D721Med (cell line): Measurements from ENCODE around the gene DEFB116.
"Not testable (repeated sequence)": the region's sequence is repeated elsewhere in the genome, so short reads cannot be mapped to it uniquely, and the experiment has no call there.

ENCODE experiments used
- DNase-seq: peaks from one replicate; pipeline ENCODE4 v3.0.0; 2011; ENCODE audit warnings: low spot score; ENCODE audit not compliant: insufficient read length
- FAIRE-seq: peaks from 2 replicates; lab custom pipeline; 2011; peaks lifted over from hg19 to GRCh38; lab: Jason Lieb, UNC
- TF ChIP-seq, protein P1 (sequence below): IDR thresholded peaks from 2 replicates; pipeline ENCODE4 v1.5.1; 2012; ENCODE audit warnings: mild to moderate bottlenecking, control low read depth; ENCODE audit not compliant: insufficient read depth; ENCODE audit errors: missing control alignments

The DEFB116 gene, protein sequence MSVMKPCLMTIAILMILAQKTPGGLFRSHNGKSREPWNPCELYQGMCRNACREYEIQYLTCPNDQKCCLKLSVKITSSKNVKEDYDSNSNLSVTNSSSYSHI

DNA sequence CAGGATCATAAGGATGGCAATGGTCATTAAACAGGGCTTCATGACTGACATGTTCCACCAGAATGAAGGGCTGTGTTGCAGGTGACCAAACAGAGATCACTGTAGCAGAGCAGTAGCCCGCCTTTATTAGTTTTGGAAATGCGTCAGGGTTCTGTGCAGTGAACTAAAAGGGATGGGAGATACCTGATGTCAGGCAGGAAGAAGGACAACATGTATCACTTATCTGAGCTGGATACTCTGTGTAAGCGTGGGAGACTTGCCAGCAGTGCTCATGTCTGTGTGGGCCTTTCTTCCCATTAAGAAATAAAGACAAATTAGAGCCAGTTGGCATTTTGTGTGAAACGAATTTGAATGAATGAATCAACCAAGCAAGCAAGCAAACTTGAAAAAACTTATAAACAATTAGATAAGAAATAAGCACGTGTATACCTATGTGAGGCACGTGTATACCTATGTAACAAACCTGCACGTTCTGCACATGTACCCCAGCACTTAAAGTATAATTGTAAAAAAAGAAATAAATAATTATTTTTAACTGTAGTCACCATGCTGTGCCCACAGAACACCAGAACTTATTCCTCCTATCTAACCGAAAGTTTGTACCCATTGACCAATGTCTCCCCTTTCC, at the start of gene DEFB116:
DEFB116 (minus strand) TSS at position 51 of the 628 bp plus-strand sequence; CDS start at position 51, 0 bp downstream.
- DNase-seq (no peak), FAIRE-seq (no peak)
- TF ChIP-seq, protein P1, sequence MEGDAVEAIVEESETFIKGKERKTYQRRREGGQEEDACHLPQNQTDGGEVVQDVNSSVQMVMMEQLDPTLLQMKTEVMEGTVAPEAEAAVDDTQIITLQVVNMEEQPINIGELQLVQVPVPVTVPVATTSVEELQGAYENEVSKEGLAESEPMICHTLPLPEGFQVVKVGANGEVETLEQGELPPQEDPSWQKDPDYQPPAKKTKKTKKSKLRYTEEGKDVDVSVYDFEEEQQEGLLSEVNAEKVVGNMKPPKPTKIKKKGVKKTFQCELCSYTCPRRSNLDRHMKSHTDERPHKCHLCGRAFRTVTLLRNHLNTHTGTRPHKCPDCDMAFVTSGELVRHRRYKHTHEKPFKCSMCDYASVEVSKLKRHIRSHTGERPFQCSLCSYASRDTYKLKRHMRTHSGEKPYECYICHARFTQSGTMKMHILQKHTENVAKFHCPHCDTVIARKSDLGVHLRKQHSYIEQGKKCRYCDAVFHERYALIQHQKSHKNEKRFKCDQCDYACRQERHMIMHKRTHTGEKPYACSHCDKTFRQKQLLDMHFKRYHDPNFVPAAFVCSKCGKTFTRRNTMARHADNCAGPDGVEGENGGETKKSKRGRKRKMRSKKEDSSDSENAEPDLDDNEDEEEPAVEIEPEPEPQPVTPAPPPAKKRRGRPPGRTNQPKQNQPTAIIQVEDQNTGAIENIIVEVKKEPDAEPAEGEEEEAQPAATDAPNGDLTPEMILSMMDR = no peak

DNA sequence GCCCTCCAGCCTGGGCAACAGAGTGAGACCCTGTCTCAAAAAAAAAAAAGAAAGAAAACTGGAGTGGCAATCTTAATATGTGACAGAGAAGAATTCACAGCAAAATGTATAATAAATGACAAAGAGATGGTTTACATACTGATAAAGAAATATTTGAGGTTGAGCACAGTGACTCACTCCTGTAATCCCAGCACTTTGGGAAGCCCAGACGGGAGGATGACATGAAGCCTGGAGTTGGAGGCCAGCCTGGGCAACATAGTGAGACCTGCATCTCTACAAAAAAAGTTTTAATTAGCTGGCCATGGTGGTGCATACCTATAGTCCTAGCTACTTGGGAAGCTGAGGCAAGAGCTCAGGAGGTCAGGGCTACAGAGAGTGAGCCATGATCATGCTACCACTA, 47.6 kb upstream of the DEFB116 start:
- FAIRE-seq = no peak
- TF ChIP-seq, protein P1 = no peak
- DNase-seq = no peak

DNA sequence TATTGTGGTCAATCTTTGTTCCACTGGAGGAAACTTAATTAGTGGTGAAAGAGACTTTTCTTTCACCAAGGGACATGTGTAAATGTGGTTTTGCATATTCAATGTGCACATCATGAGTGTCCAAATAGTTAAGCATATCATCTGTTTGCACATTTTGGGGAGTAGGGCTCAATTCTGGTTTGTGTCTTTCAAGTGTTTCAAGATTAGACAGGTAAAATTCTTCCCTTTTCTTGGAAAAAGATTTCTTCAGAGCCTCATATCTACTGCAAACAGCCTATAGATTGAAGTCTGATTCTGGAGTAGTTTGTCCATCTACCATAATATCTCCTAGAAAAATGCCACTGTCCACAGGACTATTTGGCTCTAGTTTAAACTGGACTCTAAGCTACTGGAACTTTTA, 33.1 kb upstream of the DEFB116 start:
- no peak for DNase-seq
- no peak for FAIRE-seq
- TF ChIP-seq, protein P1 = no peak

DNA sequence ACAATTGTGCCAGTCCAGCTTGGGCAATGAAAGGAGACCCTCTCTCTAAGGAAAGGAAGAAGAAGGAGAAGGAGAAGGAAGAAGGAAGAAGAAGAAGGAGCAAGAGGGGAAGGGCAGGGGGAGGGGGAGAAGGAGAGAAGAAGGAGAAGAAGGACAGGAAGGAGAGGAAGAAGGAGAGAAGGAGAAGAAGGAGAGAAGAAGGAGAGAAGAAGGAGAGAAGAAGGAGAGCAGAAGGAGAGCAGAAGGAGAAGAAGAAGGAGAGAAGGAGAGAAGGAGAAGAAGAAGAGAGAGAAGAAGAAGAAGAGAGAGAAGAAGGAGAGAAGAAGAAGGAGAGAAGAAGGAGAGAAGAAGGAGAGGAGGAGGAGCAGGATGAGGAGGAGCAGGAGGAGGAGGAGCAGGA, 22.5 kb upstream of the DEFB116 start:
- FAIRE-seq (no peak), DNase-seq (no peak)
- TF ChIP-seq, protein P1 = no peak

DNA sequence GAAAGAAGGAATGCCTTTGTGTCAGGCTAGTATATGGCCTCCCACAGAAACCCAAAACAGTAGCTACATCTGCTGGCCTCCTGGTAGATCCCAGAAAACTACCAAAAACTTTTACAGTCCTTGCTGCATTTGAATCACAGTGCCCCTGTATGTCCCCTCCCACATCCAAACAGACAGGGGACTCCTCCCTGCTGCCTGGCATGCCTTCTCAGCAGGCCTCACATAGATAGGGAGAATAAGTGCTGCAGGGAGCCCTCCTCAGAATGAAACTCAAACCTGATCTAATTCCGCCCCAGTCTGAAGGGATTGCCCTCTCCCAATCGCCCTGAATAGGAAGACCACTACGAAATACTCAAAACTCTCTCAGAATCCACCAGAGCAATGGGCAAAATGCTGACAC, 14.1 kb upstream of the DEFB116 start:
- no peak for FAIRE-seq
- DNase-seq = no peak
- TF ChIP-seq, protein P1 = no peak

DNA sequence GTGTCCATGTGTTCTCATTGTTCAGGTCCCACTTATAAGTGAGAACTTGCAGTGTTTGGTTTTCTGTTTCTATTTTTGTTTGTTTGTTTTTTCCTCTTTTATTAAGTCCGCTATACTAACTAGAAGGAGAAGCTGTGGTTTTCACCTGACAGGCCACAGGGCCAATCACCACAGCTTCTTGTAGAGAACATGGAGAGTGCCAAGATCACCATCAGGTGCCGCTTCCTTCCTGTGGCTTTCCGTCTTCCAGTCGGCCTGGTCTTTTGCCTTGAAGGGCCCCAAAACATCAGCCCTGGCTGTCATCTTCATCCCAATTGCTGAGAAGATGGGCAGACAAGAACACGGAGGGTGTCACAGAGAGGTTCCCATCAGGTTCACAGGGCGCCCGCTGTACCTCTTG, 23.4 kb downstream of the DEFB116 start:
- FAIRE-seq, DNase-seq: not testable (repeated sequence)

DNA sequence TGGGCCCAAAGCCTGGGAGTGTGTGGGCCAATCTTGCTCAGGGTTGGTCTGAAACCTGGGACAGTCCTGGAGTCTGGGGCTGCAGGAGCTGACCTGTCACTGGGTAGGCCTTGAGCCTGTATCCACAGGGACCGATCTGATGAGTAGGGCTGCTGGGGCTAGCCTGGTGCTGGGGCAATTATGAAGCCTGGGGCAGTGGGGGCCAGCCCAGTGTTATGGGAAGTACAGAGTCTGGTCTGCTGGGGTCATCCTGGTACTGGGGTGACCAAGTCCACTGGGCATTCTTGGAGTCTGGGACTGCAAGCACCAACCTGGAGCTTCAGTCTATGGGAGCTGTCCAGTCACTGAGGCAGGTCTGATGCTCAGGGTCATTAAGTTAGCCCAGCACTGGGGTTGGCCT, 30.2 kb downstream of the DEFB116 start:
- DNase-seq (no peak), FAIRE-seq (no peak)
- TF ChIP-seq, protein P1 = no peak
